Measurements from ENCODE around the gene COIL. TPM values are rescaled to one million over a fixed set of nuclear protein-coding genes. Genes with fewer than 3 reads are reported as not detected.

Gene COIL
- total RNA-seq: 10 to 100 TPM in 2 of 6 donors, 1 to 10 TPM in 4; 6.1 to 16.6 (median 9.5) TPM

- Histone ChIP-seq H3K4me3 (peak within 1 kb of the TSS; percentile 89 to 99 (median 94)), H3K9me3 (no peaks in the 10 kb centered on the region), H3K27me3 (no peaks in the 10 kb centered on the region), H3K27ac (peak within 1 kb of the TSS; percentile 88 to 97 (median 90)), H3K36me3 (no peaks in the 10 kb centered on the region), H3K4me1 (peaks cover 8 to 33% (median 18%) of the 10 kb centered on the region in 4 donors)
- TF ChIP-seq POLR2AphosphoS5 (IDR thresholded peaks at IDR 0.05) (peak; percentile 63 to 81), EP300 (IDR thresholded peaks at IDR 0.05) (no peak), POLR2A (IDR thresholded peaks at IDR 0.05) (peak in 1 of 4 donors; percentile 56), CTCF (IDR thresholded peaks at IDR 0.05) (peak; percentile 95 to 99 (median 98))
- peak; percentile 99 to 100 for ATAC-seq (ENCODE audit: low FRiP score in 2 of 2)
- WGBS, 2 donors: 5 to 6% methylated on average over 40 to 45 of the region's 59 CpGs
- DNase-seq: peak; percentile 94 to 95
Observed at GRCh38 chr17:56960596-56961538, at the start of gene COIL. COIL (minus strand) TSS chr17:56961050; CDS start chr17:56961019, 31 bp downstream.

GRCh38 chr17:57010487-57010886 is 49.6 kb upstream of the COIL start:
- WGBS, 2 donors: 57 to 63% methylated on average over 3 of the region's 3 CpGs
- ATAC-seq (ENCODE audit: low FRiP score in 2 of 2) (no peak), DNase-seq (no peak)
- TF ChIP-seq POLR2A (IDR thresholded peaks at IDR 0.05) (no peak), CTCF (IDR thresholded peaks at IDR 0.05) (no peak), POLR2AphosphoS5 (IDR thresholded peaks at IDR 0.05) (no peak), EP300 (IDR thresholded peaks at IDR 0.05) (no peak)
- Histone ChIP-seq H3K36me3 (peaks cover 0 to 16% (median 0%) of the 10 kb centered on the region in 4 donors), H3K4me3 (no peak overlapping the region), H3K27ac (no peak overlapping the region), H3K27me3 (no peaks in the 10 kb centered on the region), H3K9me3 (no peaks in the 10 kb centered on the region), H3K4me1 (peaks cover 0 to 13% (median 9%) of the 10 kb centered on the region in 4 donors)

- ATAC-seq (ENCODE audit: low FRiP score in 2 of 2): peak; percentile 54 to 77
- WGBS, 2 donors: 23 to 25% methylated on average over 7 of the region's 7 CpGs
- DNase-seq: peak in 1 of 2 donors; percentile 63
Observed at GRCh38 chr17:57009737-57010445, 49.0 kb upstream of the COIL start.

GRCh38 chr17:57008958-57009357 is 48.1 kb upstream of the COIL start:
- no peaks in the 10 kb centered on the region for H3K27me3 ChIP-seq
- H3K9me3 ChIP-seq: no peaks in the 10 kb centered on the region
- H3K4me1 ChIP-seq: peaks cover 0 to 13% (median 9%) of the 10 kb centered on the region in 4 donors
- H3K27ac ChIP-seq: no peak overlapping the region
- H3K36me3 ChIP-seq: peaks cover 0 to 29% (median 2%) of the 10 kb centered on the region in 4 donors
- no peak for TF ChIP-seq CTCF (IDR thresholded peaks at IDR 0.05)
- TF ChIP-seq POLR2A (IDR thresholded peaks at IDR 0.05): no peak
- TF ChIP-seq POLR2AphosphoS5 (IDR thresholded peaks at IDR 0.05): no peak
- TF ChIP-seq EP300 (IDR thresholded peaks at IDR 0.05): no peak
- DNase-seq (no peak), ATAC-seq (ENCODE audit: low FRiP score in 2 of 2) (no peak)
- no peak overlapping the region for H3K4me3 ChIP-seq
- 73 to 83% methylated on average over 2 of the region's 2 CpGs for WGBS, 2 donors

More at GRCh38 chr17:57009737-57010445, 49.0 kb upstream of the COIL start:
- H3K27ac ChIP-seq: no peak overlapping the region
- no peak overlapping the region for H3K4me3 ChIP-seq
- H3K27me3 ChIP-seq: no peaks in the 10 kb centered on the region
- peaks cover 0 to 13% (median 9%) of the 10 kb centered on the region in 4 donors for H3K4me1 ChIP-seq
- H3K36me3 ChIP-seq: peaks cover 0 to 19% (median 0%) of the 10 kb centered on the region in 4 donors
- TF ChIP-seq POLR2AphosphoS5 (IDR thresholded peaks at IDR 0.05) (no peak), CTCF (IDR thresholded peaks at IDR 0.05) (peak; percentile 58 to 74 (median 68))
- no peaks in the 10 kb centered on the region for H3K9me3 ChIP-seq
